OCI-M2 (cell line): ENCODE measurements around the gene HMGCL.
"Not testable (repeated sequence)": the region's sequence is repeated elsewhere in the genome, so short reads cannot be mapped to it uniquely, and the experiment has no call there.

ENCODE experiments used
- DNase-seq: peaks from one replicate; lab custom pipeline; 2025; ENCODE audit not compliant: unreplicated experiment; lab: John Stamatoyannopoulos, UW

Gene HMGCL

GRCh38 chr1:23799570-23800399 lies 25.4 kb downstream of the HMGCL start:
- DNase-seq: no peak

GRCh38 chr1:23799255-23799569 lies 26.0 kb downstream of the HMGCL start:
- DNase-seq: no peak

GRCh38 chr1:23798662-23799142 lies 26.5 kb downstream of the HMGCL start:
- DNase-seq: no peak

- no peak for DNase-seq
These were observed 27.5 kb downstream of the HMGCL start for GRCh38 chr1:23797478-23798448.

GRCh38 chr1:23796466-23797271 lies 28.6 kb downstream of the HMGCL start:
- no peak for DNase-seq

GRCh38 chr1:23795676-23796465 lies 29.4 kb downstream of the HMGCL start:
- DNase-seq: no peak

GRCh38 chr1:23794732-23795182 lies 30.5 kb downstream of the HMGCL start:
- not testable (repeated sequence) for DNase-seq

- no peak for DNase-seq
These were observed 31.1 kb downstream of the HMGCL start for GRCh38 chr1:23793861-23794731.

GRCh38 chr1:23793018-23793781 lies 32.0 kb downstream of the HMGCL start:
- no peak for DNase-seq

- DNase-seq: no peak
These were observed 32.9 kb downstream of the HMGCL start for GRCh38 chr1:23792151-23792945.

- DNase-seq: no peak
These were observed 33.6 kb downstream of the HMGCL start for GRCh38 chr1:23791516-23792047.

- no peak for DNase-seq
These were observed 34.3 kb downstream of the HMGCL start, which contains the start of gene LYPLA2 for GRCh38 chr1:23790696-23791515. Gene LYPLA2, plus strand, starts transcription at chr1:23791145. Its CDS starts 1,538 bp downstream, at chr1:23792683.

GRCh38 chr1:23788695-23789094 lies 36.5 kb downstream of the HMGCL start:
- DNase-seq: no peak

- DNase-seq: no peak
These were observed 37.5 kb downstream of the HMGCL start for GRCh38 chr1:23787701-23788100.

- DNase-seq: no peak
These were observed 40.4 kb downstream of the HMGCL start for GRCh38 chr1:23784846-23785245.

- DNase-seq: not testable (repeated sequence)
These were observed 42.1 kb downstream of the HMGCL start for GRCh38 chr1:23783141-23783540.
